ENCODE results near the gene WHAMM.
A peak's percentile ranks its signal among the peaks of the same experiment; 100 is the strongest.

GRCh38 chr15:82878325-82878724, 68.9 kb downstream of the WHAMM start:
- peak; percentile 55 for TF ChIP-seq ZNF121 (tag by site-specific recombination; IDR thresholded peaks at IDR 0.05)
- no peak for TF ChIP-seq REST (tag by site-specific recombination; IDR thresholded peaks at IDR 0.05)
- no peak for TF ChIP-seq ZNF174 (tag by site-specific recombination; IDR thresholded peaks at IDR 0.05)
- no peak for TF ChIP-seq ZBTB21 (tag by site-specific recombination; IDR thresholded peaks at IDR 0.05)
- TF ChIP-seq KLF16 (tag by site-specific recombination; IDR thresholded peaks at IDR 0.05), result no peak
- TF ChIP-seq ZNF280D (tag by site-specific recombination; IDR thresholded peaks at IDR 0.05), result no peak
- TF ChIP-seq RBAK (tag by site-specific recombination; IDR thresholded peaks at IDR 0.05), result no peak
- no peak for TF ChIP-seq ZNF660 (tag by site-specific recombination; IDR thresholded peaks at IDR 0.05)
- TF ChIP-seq CTCF (tag by site-specific recombination; IDR thresholded peaks at IDR 0.05), result no peak

Measured in HEK293 (cell line).